ENCODE measurements around the gene KCNJ18.
"Not testable (repeated sequence)": the region's sequence is repeated elsewhere in the genome, so short reads cannot be mapped to it uniquely, and the experiment has no call there.

The KCNJ18 gene

DNA sequence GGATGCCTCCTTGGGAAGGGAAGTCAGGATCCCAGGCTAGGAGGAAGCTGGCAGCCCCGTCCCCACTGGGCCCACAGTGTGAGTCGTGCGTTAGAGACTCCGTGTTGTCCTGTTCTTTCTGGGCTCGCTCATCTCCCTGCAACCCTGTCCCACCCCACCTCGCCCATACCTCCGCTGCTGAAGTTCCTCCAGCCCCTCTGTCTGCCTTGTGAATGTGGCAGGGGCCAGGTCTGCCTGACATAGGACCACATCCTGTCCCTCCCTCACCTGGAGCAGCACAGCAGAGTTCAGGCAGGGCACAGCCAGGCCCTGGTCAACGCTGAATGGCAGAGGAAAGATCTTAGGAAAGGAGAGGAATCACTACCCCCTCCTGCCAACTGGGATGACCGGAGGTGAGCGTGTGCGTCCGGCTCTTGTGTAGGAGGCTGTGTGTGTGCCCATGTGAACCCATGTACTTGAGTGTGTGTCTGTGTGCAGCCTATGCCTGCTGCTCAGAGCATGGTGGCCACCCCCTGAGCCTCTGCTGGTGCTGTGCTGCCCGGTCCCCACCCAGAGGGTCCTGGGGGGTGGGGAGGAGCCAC is 12.8 kb downstream of the KCNJ18 start:
- no peak for DNase-seq

DNA sequence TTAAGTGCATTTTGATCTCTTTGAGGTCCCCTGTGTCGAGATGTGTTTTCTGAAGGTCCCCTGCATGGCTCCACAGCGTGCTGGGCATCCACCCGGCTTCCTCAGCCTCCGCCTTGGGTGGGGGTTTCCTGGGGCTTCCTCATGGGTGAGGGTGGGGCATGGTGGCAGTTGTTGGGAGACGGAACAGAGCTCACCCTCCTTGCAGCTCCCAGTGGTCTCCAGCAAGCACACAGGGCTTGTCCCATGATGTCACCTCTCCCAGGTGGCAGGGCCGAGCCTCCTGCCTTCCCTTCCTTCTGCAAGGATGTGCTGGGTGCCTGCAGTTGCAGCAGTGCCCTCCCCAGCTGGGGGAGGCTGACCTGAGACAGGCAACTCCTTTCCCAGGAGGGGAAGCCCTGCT is 13.4 kb downstream of the KCNJ18 start:
- not testable (repeated sequence) for DNase-seq

- not testable (repeated sequence) for DNase-seq
Measured at GRCh38 chr17:21706546-21706945, 14.2 kb downstream of the KCNJ18 start.

GRCh38 chr17:21707131-21707530 is 14.8 kb downstream of the KCNJ18 start:
- not testable (repeated sequence) for DNase-seq

- DNase-seq: not testable (repeated sequence)
Measured at GRCh38 chr17:21707711-21708611, 15.6 kb downstream of the KCNJ18 start.

DNA sequence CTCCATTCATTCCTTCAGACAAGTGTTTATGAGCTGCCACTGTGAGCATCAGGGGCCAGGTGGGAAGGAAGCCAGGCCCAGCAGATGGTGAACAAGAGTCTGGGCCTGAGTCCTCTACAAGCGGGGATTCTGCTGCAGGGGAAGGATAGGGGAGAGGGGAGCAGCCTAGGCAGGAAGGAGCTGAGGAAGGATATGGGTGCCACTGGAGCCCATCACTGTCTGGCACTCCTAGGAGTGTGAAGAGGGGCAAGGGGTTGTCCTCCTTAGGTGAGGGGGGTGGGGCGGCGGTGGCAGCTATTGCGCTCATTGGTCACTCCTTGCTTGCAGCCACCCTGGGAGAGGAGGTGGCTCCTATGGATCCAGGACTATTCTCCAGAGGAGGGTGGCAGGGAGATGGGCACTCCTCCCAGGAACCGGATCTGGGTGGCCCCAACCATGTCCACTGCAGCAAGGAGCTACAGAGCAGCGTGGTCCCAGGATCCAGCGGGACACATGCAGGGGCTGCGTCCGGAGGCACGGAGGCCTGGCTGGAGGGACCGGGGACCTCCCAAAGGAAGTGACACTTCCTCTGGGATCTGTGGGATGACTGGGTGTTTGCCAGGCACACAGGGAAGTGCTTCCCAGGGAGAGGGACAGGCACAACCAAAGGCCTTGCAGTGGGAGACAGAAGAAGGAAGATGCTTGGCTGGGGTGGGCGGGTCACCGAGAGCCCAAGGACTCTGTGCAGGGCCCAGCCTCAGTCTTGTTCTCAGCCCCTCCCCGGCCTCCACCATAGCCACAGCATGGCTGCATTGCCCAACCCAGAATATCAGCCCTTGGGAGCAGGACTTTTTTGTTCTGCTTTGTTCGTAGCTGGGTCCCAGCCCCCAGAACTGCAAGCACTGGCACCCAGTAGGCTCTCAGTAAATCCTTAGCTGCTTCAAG is 16.6 kb downstream of the KCNJ18 start:
- DNase-seq: not testable (repeated sequence)

GRCh38 chr17:21709994-21710393 is 17.7 kb downstream of the KCNJ18 start:
- DNase-seq: not testable (repeated sequence)

- not testable (repeated sequence) for DNase-seq
Measured at GRCh38 chr17:21710486-21710885, 18.2 kb downstream of the KCNJ18 start.

DNA sequence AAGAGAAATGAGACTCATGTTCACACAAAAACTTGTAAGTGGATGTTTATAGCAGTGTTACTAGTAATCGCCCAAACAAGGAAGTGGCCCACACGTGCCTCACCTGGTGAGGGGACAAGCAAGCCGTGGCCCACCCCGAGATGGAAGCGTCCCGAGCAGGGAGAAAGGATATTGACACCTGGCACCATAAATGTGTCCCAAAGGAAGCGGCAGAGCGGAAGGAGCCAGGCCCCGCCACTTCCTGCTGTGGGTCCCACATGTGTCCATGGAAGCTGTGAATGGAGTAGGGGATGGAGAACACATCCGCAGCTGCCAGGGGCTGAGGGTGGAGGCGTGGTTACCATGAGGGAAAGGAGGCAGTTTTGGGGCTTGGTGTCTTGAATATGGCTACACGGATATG is 18.9 kb downstream of the KCNJ18 start:
- DNase-seq: no peak

DNA sequence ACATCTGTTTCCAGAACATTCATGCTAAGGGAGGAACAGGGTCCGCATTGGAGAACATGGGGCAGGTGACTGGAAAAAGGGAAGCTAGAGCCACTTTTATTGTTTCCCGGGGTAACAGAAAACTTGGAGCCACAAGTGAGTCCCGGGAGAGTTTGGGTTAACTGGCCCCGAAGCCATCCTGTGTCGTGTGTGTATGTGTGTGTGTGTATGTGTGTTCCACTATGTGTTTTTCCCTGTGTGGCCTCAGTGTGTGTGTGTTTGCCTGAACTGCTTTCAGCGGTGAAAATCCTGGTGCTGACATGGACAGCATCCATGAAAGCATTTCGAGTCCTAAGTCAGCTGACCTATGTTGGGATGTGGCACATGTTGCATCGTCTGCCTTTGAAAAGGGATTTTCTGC is 20.7 kb downstream of the KCNJ18 start:
- DNase-seq: not testable (repeated sequence)

- DNase-seq: not testable (repeated sequence)
Measured at GRCh38 chr17:21713631-21714030, 21.3 kb downstream of the KCNJ18 start.

DNA sequence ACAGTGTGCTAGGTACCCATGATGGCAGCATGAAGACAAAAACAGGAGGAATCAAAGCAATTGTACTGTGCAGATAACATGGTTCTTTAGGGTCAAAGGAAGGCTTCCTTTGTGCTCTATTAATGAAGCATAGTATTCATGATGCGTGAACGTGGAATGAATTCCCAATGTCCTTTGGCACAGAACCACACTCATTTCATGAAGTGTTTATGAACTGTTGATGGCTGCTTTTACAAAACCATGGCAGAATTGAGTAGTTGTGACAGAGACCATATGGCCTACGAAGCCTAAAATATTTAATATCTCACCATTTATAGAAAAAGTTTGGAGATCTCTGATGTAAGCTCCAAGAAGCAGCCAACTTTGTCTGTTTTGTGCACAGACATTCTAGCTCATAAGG is 22.4 kb downstream of the KCNJ18 start:
- DNase-seq: not testable (repeated sequence)

DNA sequence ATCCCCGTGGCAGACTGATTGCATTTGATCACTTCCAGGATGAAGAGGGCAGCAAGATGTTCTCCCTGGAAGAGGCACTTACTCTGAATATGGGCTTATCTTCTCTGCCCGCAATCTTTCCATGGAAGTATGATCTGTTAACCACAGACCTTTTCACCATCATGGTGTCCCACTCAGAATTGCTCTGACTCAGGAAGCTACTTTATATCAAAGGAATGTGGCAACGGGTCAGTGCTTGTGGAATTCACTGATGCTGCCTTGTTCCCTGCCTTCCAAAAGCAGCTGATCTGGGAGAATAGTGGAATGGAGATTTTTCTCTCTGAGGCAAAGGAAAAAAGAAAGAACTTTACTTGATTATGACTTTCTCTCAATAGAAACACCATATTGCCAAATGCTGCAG is 23.6 kb downstream of the KCNJ18 start:
- not testable (repeated sequence) for DNase-seq

- DNase-seq: not testable (repeated sequence)
Measured at GRCh38 chr17:21718971-21719370, 26.6 kb downstream of the KCNJ18 start.

DNA sequence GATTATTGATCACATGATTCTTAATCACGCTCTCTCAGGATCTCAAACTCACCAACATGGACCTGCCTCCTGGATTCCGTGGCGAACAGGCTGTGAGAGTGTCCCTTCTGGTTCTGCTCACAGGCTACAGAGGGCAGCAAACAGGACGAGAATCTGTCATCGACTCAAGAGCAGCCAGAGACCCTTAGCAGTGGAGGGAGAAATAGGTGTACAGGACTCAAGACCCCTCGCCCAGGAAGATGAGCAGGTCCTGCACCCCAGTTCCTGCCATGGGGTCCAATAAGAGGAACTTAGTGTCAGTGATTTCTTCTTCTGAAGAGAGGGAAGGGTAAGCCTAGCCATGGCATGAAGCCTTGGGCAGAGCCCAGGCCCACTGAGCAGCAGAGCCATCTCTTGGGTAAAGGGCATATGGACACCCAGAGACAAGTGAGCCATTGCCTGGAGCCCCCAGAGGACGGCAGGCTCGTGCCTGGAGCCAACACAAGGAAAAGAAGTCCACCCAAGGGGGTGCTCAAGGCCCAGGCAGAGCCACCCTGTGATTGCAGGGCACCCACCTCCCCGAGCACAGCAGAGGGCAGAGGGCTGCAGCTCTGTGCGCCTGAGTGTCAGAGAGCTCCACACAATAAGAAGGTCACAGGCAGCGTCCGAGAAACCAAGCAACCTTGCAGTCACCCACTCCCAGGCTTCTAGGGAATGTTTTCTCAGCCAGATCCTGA is 27.3 kb downstream of the KCNJ18 start:
- DNase-seq: not testable (repeated sequence)

- not testable (repeated sequence) for DNase-seq
Measured at GRCh38 chr17:21720566-21720965, 28.2 kb downstream of the KCNJ18 start.

- not testable (repeated sequence) for DNase-seq
Measured at GRCh38 chr17:21722268-21722667, 29.9 kb downstream of the KCNJ18 start.

DNA sequence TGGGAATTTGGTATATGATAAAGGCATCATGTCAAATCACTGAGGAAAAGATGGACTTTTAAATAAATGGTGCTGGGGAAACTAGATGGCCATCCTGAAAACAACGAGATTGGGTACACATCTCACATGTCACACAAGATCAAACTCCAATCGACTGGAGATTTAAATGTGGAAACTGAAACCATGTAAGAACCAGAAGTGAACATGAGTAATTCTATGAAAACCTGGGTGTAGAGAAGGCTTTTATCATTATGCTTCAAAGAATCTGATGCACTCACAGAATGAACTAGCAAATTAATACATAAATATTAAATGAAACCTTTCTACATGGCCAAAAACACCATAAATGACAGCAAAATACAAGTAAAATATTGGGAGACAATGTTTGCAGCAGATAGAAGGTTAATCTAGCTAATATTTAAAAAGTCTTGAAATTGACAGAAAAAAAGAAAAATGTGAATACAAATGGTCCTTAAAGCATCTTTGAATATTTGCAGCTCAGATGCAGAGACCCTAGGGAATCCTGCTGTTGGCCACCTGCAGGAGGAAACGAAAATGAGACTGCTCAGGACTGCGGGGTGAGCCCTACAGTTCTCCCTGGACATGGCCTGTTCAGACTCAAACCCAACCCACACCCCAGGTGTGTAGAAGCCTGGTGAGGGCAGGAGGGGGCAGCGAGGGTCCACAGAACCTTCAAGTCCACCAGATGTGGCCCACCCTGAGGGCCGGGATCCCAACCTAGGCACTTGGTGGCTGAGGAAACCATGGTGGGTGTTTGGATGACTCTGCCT is 32.1 kb downstream of the KCNJ18 start:
- not testable (repeated sequence) for DNase-seq

DNA sequence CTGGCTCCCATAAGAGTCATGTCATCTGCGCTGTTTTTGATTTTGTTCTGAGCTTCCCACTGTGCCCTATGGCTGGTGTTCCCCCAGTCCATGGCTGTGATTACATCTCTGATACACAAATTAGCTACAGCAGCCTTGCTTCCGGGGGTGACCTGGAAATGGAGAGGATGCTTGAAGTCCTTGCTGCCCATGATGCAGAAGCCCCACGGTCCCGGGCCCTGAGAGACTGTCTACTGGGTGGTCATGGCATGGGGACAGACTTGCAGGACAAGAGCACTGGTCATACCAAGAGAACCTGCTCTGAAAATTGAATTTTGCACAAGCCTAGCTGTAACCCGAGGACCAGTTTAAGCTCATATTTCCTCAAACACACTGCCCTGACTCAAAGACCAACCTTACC is 38.8 kb downstream of the KCNJ18 start:
- not testable (repeated sequence) for DNase-seq

GRCh38 chr17:21733931-21734330 is 41.6 kb downstream of the KCNJ18 start:
- not testable (repeated sequence) for DNase-seq

- DNase-seq: not testable (repeated sequence)
Measured at GRCh38 chr17:21735814-21736213, 43.5 kb downstream of the KCNJ18 start.
